Caki2 (cell line): ENCODE data around the gene MYOF. TPM values are rescaled to one million over a fixed set of nuclear protein-coding genes. Genes with fewer than 3 reads are reported as not detected.
A peak's percentile ranks its signal among the peaks of the same experiment; 100 is the strongest.

ENCODE experiments used
- DNase-seq: peaks from one replicate; pipeline ENCODE4 v3.0.0-alpha.2; 2015; ENCODE audit warnings: low read depth
- in situ Hi-C: cut with HindIII; loops from 2 replicates; pipeline ENCODE4 v1.10.0; 2016; ENCODE audit warnings: low sequenced_read_pairs, low pct_unique_long_range_greater_than_20kb, mixed read lengths
- total RNA-seq: library from RNA; depleted of rRNA; stranded (reverse); fragments of >200 nt; shearing (Covaris generic); gene quantifications from 2 replicates; pipeline ENCODE4 v1.2.3, GENCODE V29; 2014; ENCODE audit warnings: low replicate concordance

Gene MYOF
- total RNA-seq, 1 experiment from 2014 or later = 83.1 TPM

- DNase-seq = no peak
- in situ Hi-C loops = no loop called here
These were observed 71.3 kb downstream of the MYOF start for GRCh38 chr10:93410697-93411348.

DNA sequence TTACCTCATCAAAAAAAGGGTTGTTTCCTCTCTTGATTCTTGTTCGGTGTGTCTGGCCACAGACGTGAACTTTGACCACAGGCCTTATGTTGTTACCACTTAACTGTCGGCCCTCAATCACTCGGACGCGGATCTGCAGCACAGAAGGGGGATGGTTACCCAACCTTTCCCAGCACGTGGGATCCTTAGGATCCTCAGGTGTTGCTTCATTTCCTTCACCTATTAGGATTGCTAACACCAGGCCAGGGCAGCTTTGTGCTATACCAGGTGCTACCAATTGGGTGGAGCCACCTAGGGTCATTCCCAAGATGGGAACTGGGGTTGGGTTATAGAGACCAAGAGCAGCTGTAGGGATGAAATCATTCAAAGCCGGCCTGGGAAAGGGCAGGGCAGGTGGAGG is 73.4 kb downstream of the MYOF start:
- no peak for DNase-seq
- in situ Hi-C loops = no loop called here

- no peak for DNase-seq
- in situ Hi-C loops = no loop called here
These were observed 75.6 kb downstream of the MYOF start for GRCh38 chr10:93406364-93407145.

GRCh38 chr10:93404048-93404354 is 78.1 kb downstream of the MYOF start:
- no peak for DNase-seq
- in situ Hi-C loops = no loop called here

DNA sequence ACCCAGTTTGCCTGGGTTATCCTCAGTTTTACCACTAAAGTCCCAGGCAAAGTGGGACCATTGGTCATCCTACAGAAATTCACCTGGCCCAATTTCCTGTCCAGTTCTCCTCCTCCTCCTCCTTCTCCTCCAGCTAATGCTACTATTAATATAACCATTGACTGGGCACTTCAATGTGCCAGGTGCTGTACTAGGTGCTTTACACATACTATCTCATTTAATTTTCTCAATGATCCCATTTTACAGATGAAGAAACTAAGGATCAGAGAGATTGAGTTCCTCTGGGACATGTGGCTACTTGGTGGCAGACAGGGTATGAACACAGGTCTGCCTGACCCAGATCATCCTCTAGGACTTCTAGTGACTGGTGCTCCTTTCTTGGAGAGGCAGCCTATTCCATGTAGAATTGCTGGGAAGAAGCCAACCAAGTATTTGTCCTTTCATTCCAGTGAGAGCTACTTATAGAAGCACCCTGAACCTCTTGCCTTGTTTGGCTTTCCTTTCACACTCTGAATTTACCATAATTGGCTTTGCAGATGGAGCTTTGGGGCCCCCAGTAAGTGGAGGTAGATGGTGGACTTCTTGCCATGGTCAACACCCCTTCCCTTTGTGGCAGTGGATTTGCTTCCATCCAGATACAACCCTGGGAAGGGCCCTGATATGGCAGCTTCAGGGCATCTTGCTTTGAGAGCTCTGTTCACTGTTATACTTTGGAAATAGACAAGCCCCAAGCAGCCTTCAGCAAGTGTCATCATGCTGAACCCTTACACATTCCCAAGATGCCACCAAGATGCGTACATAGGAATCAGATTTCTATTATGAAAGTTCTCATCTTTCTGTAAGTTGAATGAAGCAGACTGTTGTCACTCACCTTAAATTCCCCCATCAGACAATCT is 78.7 kb downstream of the MYOF start:
- in situ Hi-C loops = no loop called here
- no peak for DNase-seq

- no peak for DNase-seq
- in situ Hi-C loops = no loop called here
These were observed 79.9 kb downstream of the MYOF start for GRCh38 chr10:93402192-93402591.

DNA sequence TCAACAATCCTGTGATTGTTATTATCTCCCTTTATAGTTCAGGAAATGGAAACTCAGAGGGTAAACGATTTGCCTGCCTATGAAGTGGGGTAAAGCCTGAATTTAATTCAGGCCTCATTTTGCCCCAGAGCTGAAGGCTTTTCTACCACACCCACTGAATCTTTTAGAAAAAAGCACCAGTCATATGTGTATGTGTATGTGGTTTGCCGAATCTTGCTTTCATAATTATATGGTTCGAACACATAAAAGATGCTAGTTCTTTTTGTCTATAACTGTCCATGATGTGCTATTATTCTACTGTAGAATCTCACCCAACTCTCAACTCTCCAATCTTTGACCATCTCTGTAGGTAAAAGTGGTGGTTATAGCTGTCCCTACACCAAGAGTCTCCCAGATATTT is 83.6 kb downstream of the MYOF start:
- DNase-seq = no peak
- in situ Hi-C loops = no loop called here

- in situ Hi-C loops = no loop called here
- no peak for DNase-seq
These were observed 85.1 kb downstream of the MYOF start for GRCh38 chr10:93397020-93397419.

DNA sequence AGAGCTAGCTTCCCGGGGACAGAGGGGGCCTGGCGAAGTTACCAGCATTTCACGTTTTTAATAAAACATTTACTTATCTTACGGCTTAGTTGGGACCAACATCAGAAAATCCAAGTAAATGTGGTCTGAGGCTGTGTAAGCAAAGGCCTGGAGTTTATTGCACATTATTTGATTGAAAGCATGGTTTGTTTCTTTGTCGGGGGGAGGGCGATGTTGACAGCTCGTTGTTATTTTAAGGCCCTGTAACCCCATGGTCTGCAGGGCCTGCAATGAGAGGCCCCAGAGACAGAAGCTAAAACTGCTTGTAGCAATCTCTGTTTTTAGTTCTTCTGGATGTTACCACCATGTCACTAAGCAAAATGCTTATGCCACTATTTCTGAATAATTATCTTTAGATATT is 88.9 kb downstream of the MYOF start:
- in situ Hi-C loops = no loop called here
- no peak for DNase-seq

- in situ Hi-C loops = no loop called here
- no peak for DNase-seq
These were observed 90.0 kb downstream of the MYOF start for GRCh38 chr10:93392121-93392520.

DNA sequence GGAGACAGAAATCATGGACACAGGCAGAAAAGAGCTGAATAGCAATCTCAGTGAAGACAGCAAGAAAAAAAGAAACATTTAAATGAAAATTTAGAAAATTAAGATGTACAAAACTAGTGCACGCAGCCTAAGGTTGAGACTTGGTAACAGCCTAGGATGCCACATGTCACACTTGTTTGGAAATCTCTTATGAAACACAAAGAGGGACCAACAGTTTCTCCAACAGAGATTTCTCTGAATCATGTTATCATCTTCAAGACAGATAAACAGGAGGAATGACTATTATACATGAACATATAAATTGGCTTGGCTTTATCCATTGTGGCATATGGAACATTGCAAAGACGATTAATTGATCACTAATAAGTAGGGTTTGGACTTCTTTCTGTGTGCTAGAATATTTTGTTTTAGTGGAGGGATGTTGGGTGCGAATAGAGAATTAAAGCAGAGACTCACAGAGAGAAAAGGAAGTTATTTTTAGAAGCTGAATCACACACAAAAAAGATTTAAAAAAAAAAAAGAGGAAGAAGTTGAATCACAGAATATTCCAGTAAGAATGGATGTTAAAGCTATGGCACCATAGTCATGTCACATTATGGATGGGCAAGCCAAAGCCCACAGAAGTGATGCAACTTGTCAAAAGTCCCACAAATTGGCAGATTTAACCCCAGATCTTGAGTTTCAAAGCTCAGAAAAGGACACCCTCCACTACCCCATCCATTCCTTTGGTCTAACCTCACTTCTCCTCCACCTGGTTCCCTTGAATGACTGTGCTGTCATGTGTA is 91.6 kb downstream of the MYOF start:
- DNase-seq = no peak
- in situ Hi-C loops = no loop called here

GRCh38 chr10:93386631-93387369 is 95.3 kb downstream of the MYOF start:
- in situ Hi-C loops = no loop called here
- DNase-seq = no peak

- in situ Hi-C loops = no loop called here
- no peak for DNase-seq
These were observed 96.8 kb downstream of the MYOF start for GRCh38 chr10:93385345-93385744.

- peak; percentile 33 for DNase-seq
These were observed 98.1 kb downstream of the MYOF start for GRCh38 chr10:93384006-93384405.

DNA sequence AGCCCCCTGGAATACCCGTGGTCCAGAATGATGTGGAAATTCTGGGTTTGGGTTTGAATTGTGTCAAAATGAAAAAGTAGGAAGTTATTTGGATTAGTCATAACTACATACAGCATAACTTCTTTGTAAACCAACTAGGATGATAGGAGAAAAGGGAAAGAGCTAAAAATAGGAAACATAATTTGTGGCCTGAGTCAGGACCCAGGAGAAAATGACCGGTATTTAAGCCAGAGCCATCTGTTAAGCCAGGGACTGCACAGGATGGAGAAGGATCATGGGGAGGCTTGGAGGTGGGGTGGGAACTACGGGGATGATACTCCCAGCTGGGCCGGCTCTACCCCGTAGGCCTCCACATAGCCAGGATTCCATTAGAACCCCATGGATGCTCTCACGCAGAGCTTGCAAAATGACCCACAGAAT is 98.6 kb downstream of the MYOF start:
- in situ Hi-C loops = no loop called here
- DNase-seq = no peak

More at GRCh38 chr10:93384006-93384405, 98.1 kb downstream of the MYOF start:
- in situ Hi-C loops = no loop called here

GRCh38 chr10:93379731-93380575 is 102.2 kb downstream of the MYOF start:
- DNase-seq = no peak
- in situ Hi-C loops = no loop called here
